ENCODE results near the gene PTPRK.

GRCh38 chr6:128230267-128230989 lies 290.0 kb downstream of the PTPRK start:
- TF ChIP-seq CTCF (IDR thresholded peaks at IDR 0.05; ENCODE audit: low read depth, low read length, missing input control) (no peak), ATF3 (IDR thresholded peaks at IDR 0.05) (no peak), RAD21 (IDR thresholded peaks at IDR 0.05) (no peak), GABPA (IDR thresholded peaks at IDR 0.05 in 1 of 2, conservative IDR thresholded peaks at IDR 0.05 in 1 of 2) (no peak), JUND (IDR thresholded peaks at IDR 0.05) (no peak), TAF1 (conservative IDR thresholded peaks at IDR 0.05) (no peak), REST (IDR thresholded peaks at IDR 0.05) (no peak), ZBTB33 (IDR thresholded peaks at IDR 0.05) (no peak), EGR1 (IDR thresholded peaks at IDR 0.05; ENCODE audit: low read depth in 2 of 2) (no peak), YY1 (IDR thresholded peaks at IDR 0.05) (no peak), RXRA (IDR thresholded peaks at IDR 0.05) (no peak), HNF4A (conservative IDR thresholded peaks at IDR 0.05) (no peak)

Data from liver (tissue), 3 donors.